Left kidney (tissue), 2 donors: ENCODE measurements around the gene COBLL1. TPM values are rescaled to one million over a fixed set of nuclear protein-coding genes. Genes with fewer than 3 reads are reported as not detected.

ENCODE experiments used
- DNase-seq: peaks from one replicate; pipeline ENCODE4 v3.0.0-alpha.2; 2013
- polyA plus RNA-seq: library from polyadenylated mRNA; unstranded; fragments of 120-200 nt; gene quantifications from one replicate; pipeline ENCODE4 v1.2.1, GENCODE V29; 2013; ENCODE audit not compliant: insufficient read length

COBLL1 gene
- polyA plus RNA-seq, 1 donor: 142 TPM

DNA sequence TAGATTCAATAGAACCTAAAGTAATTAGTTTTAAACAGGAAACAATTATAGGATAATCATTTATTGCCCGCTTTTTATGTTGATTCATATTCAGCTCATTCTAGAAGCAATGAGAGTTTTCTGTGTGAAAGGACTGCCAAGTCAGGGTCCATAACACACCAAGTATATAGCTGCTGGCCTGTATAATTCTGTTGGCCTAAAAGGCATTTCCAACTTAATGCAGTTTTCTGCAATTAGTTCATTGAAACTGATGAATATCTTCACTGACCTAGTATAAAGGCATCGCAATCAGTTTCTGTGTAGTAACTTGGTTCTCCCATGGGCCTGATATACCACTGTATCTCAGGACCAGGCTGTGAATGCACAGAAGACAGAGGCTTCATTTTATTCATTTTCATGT lies 151.3 kb downstream of the COBLL1 start:
- DNase-seq: no peak

DNA sequence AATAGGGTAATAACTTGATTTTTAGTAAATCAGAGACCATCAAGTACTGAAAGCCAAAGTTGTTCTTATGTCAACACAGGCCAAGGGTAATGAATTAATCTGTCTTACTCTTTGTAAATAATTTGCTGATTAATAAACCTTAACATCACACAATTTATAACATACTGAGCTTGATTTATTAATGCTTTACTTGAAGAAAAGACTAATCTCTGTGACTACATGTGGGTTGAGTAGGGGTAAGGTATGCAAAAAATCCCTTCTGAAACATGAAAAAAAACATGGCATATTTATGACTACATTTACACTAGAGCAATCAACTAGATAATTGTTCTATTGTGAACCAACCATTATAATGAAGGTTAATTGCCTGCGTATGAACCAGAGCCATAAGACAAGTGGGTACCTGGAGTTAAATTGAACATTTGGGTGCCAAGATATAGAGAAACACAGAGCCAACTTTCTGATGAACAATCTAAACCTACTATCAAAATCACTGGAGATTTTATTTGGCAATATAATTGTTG lies 152.7 kb downstream of the COBLL1 start:
- DNase-seq: no peak

DNA sequence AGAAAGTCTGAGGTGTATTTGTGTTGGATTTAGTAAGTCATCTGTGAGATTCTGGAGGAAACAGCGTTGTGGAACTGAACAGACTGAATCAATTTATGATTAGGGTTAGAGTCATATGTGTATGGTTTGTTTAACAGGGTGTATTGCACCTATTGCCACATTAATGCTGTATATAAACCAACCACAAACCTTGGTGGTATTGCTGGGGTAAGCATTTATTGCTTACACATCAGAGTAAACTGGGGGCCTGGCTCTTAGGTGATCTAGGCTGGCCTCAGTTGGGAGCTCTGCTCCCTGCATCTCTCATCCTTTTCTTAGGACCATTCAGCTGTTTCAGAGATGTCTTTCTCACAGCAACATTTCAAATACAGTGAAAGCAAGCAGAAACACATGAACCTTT lies 160.6 kb downstream of the COBLL1 start:
- DNase-seq: no peak

DNA sequence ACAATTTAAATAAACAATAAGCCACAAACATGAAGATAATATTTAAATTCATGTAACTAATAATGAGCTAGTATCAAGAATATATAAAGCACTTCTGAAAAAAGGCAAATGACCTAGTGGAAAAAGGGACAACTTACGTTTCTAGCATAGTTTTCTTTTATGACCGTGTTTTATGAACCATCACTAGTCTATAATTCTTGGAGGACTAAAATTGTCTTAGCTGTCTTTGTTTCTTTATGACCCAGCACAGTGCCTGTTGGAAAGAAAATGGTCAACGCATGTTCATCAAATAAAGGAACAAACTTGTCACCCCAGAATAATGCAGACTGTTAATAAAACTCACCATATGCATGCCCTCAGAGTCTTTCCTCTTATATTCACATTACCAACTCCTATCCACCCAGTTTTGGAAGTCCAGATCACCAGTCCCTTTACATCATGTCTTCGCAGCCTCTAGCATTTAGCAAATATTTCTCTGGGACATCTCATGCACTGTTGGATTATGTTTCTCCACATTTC lies 162.9 kb downstream of the COBLL1 start:
- no peak for DNase-seq

DNA sequence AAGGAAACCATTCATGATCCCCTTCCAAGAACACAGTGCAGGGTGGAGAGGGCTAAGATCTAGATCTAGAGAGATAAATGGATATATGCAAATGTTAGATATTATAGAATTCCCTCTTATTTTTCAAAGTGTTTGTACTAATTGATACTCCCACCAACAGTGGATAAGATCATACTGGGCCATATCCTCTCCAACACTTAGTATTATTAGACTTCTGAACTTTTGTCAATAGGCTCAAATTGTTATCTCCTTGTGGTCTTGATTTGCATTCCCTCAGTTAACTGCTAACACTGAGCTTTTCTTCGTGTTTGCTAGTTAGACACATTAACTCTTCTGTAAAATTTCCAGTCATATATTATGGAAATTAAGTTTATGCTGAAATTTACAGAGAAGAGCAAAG lies 163.9 kb downstream of the COBLL1 start:
- DNase-seq: no peak

DNA sequence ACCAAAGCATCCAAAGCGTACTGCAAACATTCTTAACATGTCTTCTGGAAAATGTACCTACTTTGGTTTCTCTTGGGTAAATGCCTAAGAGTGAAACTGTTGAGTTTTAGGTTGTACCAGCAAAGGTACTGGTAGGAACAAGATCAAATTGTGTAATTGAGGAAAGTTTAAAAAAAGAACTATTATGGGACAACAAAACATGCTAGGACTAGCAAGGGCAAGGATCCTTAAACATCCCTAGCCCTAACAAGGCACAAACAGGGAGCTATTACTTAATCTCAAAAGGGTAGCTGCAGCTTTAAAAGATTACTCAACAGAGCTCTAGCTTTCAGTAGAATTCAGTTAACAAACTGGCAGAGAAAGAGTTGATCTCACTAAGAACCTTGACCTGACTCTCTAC lies 164.4 kb downstream of the COBLL1 start:
- no peak for DNase-seq

DNA sequence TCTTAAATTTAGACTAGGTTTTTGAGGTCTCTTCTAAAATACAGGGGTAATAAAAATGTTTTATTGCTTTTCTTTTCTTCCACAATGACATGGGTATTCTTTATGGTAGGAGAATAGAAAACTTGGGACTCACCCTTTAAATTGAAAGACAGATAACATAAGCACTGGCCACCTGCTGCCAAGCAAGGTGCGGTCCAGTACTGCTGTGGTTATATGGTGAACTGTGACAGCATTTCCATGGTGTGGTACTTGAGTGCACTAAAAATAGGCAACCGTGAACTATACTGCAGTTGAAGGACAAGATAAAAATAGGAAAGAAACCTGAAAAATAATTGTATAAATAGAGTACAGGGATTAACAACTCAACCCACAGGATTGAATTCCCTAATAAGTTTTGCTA lies 165.9 kb downstream of the COBLL1 start:
- DNase-seq: no peak

DNA sequence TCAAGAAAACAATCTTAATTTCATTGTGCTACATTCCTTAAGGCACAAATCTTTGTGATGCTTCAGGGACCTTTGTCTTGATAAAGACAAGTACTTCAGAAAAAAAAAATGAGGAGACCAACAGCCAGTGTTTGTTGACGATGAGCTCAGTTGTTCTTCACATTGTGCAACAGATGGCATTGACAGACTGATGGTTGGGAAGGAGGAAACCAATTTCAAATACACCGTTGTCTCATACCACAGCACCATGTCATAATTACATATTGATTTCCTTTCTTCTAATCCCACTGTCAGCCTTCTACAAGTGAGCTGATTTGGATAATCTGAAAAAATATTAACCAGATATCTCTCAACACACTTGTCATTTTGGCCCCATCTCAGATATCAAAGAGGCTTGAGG lies 166.6 kb downstream of the COBLL1 start:
- DNase-seq: no peak

DNA sequence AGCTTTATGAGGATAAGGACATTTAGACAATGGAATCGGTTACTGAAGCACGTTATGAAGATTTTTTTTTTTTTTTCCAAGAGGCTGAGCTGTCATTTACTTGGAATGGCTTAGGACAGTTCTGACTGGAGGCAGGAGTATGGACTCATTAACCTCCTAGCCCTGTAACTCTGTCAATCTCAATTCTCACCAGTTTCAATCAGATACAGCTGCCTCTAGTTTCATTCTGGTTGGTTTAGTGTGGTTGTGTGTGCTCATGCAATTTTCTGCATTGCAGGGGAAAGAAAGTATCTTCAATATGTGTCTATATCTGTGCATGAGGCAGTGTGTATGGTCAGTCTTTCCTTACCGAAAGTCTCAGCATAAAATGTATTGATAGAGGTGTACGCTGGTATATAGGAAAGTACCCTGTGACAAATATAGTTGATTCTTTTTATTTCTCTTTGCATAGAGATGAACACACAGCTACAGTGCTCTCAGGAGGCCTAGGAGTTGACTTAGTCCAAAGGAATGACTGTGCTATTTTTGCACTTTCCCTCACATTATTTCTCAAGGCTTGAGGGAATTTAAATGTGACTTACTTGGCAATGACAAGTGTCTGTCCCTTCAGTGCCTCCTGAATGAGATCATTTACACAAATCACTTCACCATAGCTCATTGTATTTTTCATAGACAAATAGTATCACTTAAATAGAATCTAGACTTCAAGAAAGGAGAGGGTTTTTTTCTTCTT lies 169.8 kb downstream of the COBLL1 start:
- no peak for DNase-seq

DNA sequence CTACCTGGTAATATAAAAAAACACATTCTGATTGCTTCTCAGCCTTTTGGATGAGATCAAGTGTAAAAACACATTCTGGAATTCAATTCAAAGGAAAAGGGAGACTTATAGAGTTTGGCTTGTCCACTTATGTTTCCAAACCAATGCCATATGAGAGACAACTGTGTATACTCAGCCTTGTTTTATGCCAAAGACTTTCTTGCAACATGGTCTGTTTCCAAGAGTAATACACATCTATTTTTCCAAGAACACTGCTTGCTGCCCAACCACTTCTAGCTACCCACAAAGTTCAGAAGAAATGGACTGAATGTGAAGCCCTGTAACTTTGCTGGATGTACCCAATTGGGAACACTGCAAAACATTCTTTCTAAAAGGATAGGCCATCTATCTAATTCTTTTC lies 172.3 kb downstream of the COBLL1 start:
- DNase-seq: no peak

DNA sequence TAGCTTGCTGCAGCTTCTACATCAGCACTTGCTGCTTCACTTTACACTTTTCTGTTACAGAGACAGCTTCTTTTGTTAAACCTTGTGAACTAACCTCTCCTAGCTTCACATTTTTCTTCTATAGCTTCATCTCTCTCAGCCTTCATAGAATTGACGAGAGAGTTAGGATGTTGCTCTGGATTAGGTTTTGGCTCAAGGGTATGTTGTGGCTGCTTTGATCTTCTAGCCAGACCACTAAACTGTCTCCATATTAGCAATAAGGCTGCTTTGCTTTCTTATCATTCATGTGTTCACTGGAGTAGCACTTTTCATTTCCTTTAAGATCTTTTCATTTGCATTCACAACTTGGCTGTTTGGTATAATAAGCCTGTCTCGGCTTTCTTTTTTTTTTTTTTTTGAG lies 174.1 kb downstream of the COBLL1 start:
- DNase-seq: no peak

DNA sequence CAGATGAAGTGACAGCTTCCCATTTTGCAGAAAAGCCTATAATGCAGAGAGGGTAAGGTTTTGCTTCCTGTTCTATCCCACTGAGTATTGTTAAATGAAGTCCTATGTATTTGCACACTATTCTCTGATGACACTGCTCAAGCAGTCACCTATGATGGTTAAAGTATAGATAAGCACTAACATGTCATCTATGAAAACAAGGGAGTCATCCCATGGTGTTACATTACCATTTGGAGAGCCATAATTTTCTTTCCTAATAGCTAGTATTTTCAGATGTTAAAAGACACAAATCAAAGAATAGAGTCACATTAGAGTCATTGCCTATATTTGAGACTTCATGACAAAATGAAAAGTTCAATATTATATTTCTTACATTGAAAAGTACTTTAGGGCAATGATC lies 177.6 kb downstream of the COBLL1 start:
- no peak for DNase-seq

DNA sequence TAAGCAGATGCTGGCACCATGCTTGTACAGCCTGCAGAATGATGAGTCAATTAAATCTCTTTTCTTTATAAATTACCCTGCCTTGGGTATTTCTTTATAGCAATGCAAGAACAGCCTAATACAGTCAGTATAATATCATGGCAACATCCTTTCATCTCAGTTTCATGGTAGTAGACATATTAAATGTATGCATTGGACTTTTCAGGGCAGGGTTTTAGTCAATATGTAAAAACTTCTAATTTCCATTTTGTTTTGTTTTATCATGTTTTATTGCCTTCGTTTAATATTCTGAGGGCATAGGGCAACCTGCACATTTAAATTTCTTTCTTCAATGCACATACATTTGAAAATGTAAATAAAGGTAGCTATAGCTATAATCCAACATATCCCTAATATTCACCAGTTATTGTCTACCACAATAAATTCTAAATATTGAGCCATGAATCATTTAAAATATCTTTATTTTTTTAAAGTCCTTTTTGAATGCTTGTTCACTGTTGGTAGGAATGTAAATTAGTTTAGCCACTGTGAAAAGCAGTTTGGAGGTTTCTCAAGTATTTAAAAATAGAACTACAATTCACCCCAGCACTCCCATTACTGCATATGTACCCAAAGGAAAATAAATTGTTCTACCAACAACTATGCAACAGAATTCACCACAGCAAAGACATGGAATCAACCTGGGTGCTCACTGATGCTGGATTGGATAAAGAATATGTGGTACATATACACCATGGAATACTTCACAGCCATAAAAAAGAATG lies 178.6 kb downstream of the COBLL1 start:
- DNase-seq: no peak

DNA sequence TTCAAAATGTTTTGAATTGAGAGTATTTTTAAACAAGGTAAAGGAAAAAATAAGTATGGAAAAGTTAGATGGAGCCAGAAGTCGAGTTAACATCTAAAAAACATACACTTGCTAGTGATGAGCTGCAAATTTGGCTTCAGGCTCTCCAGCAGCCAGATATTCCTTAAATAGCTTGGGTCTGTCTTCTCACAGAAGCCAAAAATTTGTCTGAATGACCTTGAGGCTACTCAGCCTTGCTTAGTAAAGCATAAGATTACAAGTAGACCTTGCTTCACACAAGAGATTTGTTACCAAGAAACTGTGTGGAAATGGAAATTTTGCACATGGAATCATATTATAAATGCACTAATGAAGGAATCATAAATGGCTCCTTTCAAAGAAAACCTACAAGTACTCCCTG lies 179.6 kb downstream of the COBLL1 start:
- no peak for DNase-seq

DNA sequence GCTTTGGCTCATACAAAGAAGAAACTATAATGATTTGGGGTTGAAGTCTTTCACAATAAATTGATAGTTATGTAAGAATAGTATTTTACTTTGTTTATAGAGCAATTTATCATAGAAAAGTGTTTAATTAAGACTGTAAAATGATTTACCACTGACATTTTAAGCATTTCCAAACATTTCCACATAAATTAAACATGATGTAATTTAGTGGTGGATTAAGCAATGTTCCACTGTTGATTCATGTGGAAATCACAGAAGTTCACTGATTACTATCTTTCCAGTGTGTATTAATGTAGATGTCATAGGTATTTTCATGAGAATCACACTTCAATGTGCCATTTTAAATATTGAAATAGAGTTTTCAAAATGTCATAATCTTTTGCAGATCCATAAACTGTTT lies 180.3 kb downstream of the COBLL1 start:
- DNase-seq: no peak

DNA sequence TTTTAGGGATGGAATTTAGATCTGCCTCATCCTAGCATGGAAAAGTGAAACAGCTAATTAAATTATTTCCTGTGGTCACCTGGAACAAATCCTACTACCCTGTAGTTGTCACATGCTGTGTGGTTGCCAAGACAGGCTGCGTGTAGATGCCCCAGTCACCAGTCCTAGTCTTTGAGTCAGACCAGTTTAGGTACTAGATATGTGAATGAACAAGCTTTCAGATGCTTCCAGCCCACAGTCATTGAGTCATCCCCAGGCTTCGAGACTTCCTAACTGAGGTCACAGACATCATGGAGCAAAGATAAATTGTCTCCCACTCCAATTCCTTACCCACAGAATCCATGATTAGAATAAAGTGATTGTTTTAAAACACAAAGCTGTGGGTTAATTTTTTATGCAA lies 184.5 kb downstream of the COBLL1 start:
- DNase-seq: no peak

DNA sequence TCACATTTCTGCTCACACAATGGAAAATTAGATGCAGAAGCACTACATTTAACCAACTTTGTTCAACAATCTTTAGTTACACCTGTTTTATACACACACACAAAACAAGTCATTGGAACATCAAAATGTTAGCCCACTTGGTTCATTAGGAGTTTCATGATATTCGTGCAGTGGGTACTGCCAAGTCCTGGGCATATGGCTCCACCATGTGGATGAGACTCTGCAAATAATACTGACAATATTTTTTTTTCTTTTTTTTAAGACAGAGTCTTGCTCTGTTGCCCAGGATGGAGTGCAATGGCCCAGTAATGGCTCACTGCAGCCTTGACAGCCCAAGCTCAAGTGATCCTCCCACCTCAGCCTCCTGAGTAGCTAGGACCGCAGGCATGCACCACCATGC lies 185.9 kb downstream of the COBLL1 start:
- no peak for DNase-seq

DNA sequence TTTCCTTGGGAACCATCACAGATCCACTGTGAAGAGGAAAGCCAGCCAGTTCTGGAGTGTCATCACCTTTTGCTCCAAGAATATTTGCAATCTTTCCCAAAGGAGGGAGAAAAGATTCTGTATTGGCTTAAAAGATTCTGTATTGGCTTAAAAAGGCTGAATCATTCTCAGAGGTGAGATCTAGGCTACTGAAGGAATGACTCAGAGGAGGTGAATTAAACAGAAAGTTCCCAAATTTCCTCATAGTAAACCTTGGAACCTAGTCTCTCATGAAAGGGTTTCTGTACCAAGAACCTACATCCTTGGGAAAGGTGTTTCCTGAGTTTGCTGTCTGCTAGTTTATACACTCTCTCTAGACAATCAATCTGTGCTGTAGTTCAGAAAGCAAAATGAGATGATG lies 186.3 kb downstream of the COBLL1 start:
- no peak for DNase-seq

DNA sequence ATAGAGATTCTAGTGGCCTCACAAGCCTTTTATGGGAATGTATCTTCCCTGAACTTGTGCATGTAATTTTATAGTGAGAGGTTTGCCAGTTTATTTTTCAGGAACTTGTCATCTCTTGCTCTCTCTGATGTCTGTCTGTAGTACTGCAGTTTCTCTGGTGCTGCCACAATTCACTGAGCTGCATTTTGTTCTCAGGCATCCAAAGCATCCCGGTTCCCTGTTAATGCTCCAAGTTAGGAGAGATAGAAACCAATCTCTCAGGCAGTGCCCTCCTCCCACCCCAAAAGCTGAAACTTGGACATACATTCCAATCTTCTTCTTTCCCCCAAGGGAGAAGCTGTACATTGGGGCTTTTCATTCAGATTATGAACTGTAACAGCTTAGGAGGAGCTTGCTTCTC lies 190.3 kb downstream of the COBLL1 start:
- DNase-seq: no peak

DNA sequence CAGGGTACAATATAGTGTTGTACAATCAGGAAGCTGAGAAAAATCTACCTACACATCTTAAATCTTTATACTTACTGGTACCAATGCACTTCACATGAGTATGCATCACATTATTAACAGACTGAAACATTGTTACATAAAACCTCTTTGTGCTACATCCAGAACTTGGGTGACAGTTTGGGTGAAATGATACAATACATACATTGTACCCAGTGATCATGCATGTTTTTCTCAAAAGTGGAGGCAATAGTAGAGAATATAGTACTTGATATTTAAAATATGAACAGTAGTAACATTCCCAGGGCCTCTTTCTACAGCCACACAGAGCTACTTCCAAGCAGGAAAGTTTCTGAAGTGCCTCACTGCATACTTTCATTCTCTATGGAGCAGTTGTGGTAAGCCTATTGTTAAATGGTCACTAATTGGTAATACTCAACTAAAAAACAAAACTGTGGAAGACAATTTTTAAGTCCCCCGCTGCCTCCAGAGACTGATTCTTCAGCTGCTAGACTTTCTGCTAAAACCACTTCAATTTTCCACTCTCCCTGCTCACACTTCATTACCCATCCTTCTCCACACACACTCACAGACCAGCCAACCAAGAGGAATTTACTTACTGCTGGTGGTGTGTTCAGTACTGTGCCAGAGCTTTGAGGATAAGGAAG lies 197.5 kb downstream of the COBLL1 start:
- DNase-seq: no peak

DNA sequence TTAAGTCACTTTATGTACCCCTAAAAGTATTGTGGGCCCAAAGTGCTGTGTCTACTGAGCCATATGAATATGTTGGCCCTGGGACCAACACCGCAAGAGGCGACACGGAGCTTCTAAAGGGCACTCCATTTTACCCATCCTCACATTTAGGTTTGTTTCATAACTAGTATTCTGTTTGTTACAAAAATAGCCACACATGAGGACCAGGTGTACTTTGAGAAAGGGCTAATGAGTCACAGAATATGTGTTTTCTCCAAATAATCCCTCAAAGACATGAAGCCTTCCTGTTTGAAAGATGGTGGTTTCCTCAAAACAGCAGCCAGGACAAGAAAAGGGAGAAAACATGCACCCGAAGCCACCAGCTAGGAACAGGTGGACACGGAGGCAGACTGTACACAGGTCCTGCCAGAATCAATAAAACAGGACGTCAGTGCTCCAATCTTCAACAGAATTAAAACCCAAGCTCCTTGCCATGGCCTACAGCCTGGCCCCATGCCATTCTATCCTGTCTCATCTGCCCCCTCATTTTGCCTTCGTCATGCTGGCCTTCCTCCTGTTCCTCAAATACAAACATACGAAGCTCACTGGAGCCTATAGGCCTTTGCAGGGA lies 198.6 kb downstream of the COBLL1 start:
- no peak for DNase-seq

DNA sequence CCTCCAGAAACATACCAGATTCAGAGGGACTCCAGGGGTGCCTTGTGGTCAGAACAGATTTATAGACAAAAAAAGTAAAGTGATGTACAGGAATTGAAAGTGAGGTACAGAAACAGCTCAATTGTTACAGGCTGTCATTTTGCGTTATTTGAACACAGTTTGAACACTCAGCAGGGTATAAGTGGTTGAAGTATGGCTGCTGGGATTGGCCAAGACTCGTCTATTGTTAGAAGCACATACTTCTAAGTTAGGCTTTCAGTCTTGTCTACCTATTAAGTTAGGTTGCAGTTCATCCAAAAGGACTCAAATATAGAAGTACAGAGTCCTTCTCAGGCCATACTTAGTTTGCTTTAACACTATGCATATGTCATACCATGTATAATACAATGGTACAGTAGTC lies 199.4 kb downstream of the COBLL1 start:
- DNase-seq: no peak
